MM.1S (cell line): ENCODE data around the gene ADAMTS15.

Experiments
- EZH2 ChIP-seq: fragments of 300-600 bp; sonication (generic); optimal IDR thresholded peaks from 2 replicates; pipeline ENCODE3; 2017; ENCODE audit warnings: low read depth, mild to moderate bottlenecking, antibody characterized with exemption, low read length, mixed read lengths
- TF ChIP-seq, protein P1 (sequence below): fragments of 300-600 bp; sonication (generic); IDR thresholded peaks from 2 replicates; pipeline ENCODE4 v1.5.1; 2016; ENCODE audit warnings: antibody characterized with exemption, low read length, mixed read lengths

DNA sequence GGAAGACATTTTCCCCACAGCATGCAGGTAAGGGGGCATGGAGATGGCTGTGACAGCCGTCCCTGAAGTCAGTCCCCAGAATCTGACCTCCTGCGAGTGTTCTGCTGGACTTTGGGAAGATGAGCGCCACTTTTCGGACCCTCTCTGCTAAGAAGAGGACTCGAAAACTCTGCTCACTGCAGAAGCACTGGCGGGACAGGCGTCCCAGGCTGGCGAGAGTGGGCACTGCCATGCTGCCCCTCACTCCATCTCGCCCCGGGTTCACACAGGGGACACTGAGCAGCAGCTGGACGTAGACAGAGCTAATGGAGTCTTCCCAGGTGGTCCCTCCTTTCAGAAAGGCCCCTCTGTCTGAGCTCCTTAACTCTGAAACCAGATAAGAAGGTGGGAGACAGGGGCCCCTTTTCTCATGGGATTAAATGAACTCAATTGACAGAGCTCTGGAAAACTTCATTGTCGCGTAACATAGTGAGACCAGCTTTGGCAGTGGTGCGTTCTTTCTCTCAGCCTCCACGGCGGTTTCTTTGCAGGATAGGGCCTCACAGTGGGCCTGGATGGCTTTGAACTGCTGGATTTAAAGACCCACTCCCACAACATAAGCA lies 24.8 kb upstream of the ADAMTS15 start:
- TF ChIP-seq, protein P1, sequence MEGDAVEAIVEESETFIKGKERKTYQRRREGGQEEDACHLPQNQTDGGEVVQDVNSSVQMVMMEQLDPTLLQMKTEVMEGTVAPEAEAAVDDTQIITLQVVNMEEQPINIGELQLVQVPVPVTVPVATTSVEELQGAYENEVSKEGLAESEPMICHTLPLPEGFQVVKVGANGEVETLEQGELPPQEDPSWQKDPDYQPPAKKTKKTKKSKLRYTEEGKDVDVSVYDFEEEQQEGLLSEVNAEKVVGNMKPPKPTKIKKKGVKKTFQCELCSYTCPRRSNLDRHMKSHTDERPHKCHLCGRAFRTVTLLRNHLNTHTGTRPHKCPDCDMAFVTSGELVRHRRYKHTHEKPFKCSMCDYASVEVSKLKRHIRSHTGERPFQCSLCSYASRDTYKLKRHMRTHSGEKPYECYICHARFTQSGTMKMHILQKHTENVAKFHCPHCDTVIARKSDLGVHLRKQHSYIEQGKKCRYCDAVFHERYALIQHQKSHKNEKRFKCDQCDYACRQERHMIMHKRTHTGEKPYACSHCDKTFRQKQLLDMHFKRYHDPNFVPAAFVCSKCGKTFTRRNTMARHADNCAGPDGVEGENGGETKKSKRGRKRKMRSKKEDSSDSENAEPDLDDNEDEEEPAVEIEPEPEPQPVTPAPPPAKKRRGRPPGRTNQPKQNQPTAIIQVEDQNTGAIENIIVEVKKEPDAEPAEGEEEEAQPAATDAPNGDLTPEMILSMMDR, result no peak
- TF ChIP-seq EZH2, result no peak
